Uterus (tissue), 2 donors: ENCODE results near the gene METTL5.
"Not testable (repeated sequence)": the region's sequence is repeated elsewhere in the genome, so short reads cannot be mapped to it uniquely, and the experiment has no call there.

Experiments
- CTCF ChIP-seq, 4 experiments: fragments of 200-600 bp in 2 of 4; fragments of 450-650 bp in 2 of 4; sonication (generic) in 2 of 4; IDR thresholded peaks; one replicate each; pipeline ENCODE4 v1.5.1; 2016 to 2019; ENCODE audit warnings: antibody characterized with exemption in 4 of 4, mild to moderate bottlenecking in 2 of 4, moderate library complexity in 1 of 4
- POLR2A ChIP-seq, 2 donors: fragments of 450-650 bp; IDR thresholded peaks; one replicate each; pipeline ENCODE4 v1.6.1; 2016; ENCODE audit warnings: antibody characterized with exemption in 2 of 2, mild to moderate bottlenecking in 1 of 2, moderate library complexity in 1 of 2

GRCh38 chr2:169841625-169842024, 16.9 kb upstream of the METTL5 start:
- TF ChIP-seq CTCF, POLR2A (IDR thresholded peaks at IDR 0.05): not testable (repeated sequence)
